GM12875 (cell line): ENCODE results near the gene C3orf18.

ENCODE experiments used
- H3K4me3 ChIP-seq: one replicate; pipeline ENCODE4 v1.5.1; 2011; ENCODE audit warnings: low read depth, low read length, control low read depth
- TF ChIP-seq, protein P1 (sequence below): IDR thresholded peaks from 2 replicates; pipeline ENCODE4 v1.5.1; 2011; ENCODE audit warnings: low read depth, mild to moderate bottlenecking, control low read depth, inconsistent platforms, low read length, moderate library complexity, borderline replicate concordance; ENCODE audit not compliant: insufficient read depth

C3orf18 gene

DNA sequence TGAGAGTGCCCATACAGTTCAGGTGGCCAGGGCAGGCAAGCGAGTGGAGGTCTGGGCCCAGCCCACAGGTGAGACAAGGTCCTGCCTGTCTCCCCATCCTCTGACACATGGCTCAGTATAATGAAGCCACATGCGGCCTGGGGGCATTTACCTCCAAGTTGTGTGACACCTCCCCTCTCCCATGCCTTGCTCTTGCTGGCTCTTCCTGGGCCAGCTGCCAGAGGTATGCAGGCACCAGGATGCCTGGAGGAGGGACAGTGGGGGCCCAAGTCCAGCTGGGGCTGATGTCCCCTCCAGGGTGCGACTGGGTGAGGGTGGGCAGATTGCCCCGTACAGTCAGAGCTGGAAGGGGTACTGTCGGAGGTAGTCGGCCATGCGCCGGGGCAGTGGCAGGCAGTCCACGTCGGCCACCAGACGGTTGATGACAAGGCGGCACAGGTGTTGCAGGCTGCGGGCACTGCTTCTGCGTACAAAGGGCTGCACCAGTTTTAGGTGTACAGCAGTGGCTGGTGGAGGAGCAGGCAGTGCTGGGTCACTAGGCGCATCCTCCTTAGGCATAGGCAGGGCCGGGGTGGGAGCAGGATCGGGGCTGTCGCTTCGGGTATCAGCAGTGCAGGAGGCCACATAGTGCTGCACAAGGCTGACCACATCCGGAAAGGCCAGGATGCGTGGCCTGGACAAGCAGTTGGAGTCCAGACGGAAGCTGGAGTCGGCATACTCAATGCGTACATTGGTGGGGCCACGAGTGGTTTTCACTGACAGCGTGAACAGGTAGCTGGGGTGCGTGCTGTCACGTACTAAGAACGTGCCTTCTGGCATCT, 39.9 kb upstream of the C3orf18 start:
- TF ChIP-seq, protein P1, sequence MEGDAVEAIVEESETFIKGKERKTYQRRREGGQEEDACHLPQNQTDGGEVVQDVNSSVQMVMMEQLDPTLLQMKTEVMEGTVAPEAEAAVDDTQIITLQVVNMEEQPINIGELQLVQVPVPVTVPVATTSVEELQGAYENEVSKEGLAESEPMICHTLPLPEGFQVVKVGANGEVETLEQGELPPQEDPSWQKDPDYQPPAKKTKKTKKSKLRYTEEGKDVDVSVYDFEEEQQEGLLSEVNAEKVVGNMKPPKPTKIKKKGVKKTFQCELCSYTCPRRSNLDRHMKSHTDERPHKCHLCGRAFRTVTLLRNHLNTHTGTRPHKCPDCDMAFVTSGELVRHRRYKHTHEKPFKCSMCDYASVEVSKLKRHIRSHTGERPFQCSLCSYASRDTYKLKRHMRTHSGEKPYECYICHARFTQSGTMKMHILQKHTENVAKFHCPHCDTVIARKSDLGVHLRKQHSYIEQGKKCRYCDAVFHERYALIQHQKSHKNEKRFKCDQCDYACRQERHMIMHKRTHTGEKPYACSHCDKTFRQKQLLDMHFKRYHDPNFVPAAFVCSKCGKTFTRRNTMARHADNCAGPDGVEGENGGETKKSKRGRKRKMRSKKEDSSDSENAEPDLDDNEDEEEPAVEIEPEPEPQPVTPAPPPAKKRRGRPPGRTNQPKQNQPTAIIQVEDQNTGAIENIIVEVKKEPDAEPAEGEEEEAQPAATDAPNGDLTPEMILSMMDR = no peak
- no peak overlapping the region for H3K4me3 ChIP-seq

DNA sequence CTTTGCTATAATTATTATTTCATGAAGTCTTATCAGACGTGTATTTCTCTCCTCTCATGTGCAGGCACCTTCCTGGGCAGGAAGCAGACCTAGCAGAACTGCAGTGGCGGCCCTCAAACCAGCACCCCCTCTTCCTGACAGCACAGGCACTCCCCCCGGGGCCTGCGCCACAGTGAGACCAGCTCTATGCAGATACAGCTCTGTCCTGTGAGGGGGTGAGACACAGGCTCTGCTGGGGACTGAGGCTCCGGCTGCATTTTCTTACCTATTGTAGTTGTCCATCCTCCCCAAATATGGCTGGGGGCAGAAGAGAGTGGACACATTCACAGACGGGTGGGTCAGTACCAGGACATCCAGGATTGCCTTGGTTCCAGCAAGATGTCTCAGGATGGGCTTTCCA, 39.0 kb upstream of the C3orf18 start:
- TF ChIP-seq, protein P1 = no peak
- H3K4me3 ChIP-seq = no peak overlapping the region

- TF ChIP-seq, protein P1 = no peak
- no peak overlapping the region for H3K4me3 ChIP-seq
Observed at GRCh38 chr3:50605901-50606326, 38.4 kb upstream of the C3orf18 start.

GRCh38 chr3:50604628-50605588, 37.4 kb upstream of the C3orf18 start:
- H3K4me3 ChIP-seq = no peak overlapping the region
- TF ChIP-seq, protein P1 = no peak

GRCh38 chr3:50604110-50604621, 36.6 kb upstream of the C3orf18 start:
- TF ChIP-seq, protein P1 = no peak
- no peak overlapping the region for H3K4me3 ChIP-seq

DNA sequence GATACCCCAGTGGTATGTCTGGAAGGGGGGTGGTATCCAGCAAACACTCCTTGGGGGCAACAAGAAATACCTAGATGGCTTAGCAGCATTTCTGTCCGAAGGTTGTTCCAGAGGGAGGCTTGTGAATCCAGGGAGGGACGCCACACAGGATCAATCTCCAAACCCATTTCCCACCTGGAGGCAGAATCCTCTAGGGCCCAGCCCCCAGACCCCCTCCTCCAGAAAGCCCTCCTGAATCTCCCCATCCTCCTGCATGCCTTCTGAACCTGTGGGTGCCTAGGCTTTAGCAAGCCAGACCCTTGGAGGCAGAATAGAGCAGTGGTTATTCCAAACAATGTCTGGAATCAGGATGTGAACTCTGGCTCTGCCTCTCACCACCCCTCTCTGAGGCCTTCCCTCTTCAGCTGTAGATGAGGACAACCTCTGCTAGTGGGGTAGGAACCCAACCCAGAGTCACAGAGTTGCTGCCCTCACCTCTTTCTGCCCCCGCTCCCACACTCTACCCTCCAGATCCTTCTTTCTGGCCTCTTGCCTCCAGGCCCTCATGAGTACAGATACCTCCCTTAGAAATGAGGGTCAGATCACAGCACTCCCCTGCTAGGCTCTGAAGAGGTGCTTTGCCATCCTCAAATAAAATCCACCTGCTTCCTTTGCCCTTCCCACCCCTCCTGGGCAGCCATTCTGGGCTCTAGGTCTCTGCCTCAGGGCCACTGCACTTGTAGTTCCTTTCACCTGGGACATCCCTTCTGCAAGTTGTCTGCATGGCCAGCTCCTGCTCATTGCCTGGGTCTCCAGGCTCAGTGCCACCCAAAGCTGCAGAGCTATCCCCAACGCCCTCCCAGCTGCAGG, 35.9 kb upstream of the C3orf18 start:
- TF ChIP-seq, protein P1 = no peak
- H3K4me3 ChIP-seq = no peak overlapping the region
